Adrenal gland (tissue), 5 donors: ENCODE data around the gene STAB2.

Experiments used
- POLR2A ChIP-seq, 2 donors: fragments of 450-650 bp; IDR thresholded peaks; one replicate each; pipeline ENCODE4 v1.6.1; 2017; ENCODE audit warnings: antibody characterized with exemption in 2 of 2, mild to moderate bottlenecking in 2 of 2, moderate library complexity in 1 of 2
- TF ChIP-seq, protein P1 (sequence below), 6 experiments: fragments of 450-650 bp in 4 of 6; fragments of 200-600 bp in 2 of 6; sonication (generic) in 1 of 6; IDR thresholded peaks; 1 replicate in 5 of 6; 2 replicates in 1 of 6; pipeline versions ENCODE4 v1.5.1 to v1.8.0; 2016 to 2021; ENCODE audit warnings: antibody characterized with exemption in 6 of 6, mild to moderate bottlenecking in 2 of 6, moderate library complexity in 1 of 6
- donor health status: DM: no; HTN: no; CAD: no.

DNA sequence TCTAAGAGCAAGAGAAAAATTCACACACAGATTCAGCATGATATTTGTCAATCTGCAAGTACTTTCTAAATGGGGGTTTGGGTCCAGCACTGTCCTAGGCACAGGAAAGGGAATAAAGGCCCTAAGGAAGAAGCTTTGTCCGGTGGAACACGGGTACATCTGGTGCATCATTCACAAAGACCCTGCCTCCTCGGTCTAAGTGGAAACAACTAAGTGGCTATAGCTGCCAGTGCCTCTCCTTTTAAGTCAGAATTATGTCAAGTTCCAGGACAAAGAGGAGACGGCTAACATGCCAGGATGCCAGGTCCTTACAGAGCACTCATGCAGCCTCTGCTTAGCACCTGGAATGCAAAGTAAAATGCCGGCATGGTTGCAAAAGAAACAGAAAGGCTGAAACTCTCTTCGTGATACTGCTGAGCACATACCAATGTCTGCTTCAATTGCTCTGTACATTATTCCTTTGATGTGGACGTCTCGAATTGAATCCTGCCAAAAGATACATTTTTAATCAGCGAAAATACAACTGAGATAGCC, 206.5 kb downstream of the STAB2 start:
- TF ChIP-seq, protein P1, sequence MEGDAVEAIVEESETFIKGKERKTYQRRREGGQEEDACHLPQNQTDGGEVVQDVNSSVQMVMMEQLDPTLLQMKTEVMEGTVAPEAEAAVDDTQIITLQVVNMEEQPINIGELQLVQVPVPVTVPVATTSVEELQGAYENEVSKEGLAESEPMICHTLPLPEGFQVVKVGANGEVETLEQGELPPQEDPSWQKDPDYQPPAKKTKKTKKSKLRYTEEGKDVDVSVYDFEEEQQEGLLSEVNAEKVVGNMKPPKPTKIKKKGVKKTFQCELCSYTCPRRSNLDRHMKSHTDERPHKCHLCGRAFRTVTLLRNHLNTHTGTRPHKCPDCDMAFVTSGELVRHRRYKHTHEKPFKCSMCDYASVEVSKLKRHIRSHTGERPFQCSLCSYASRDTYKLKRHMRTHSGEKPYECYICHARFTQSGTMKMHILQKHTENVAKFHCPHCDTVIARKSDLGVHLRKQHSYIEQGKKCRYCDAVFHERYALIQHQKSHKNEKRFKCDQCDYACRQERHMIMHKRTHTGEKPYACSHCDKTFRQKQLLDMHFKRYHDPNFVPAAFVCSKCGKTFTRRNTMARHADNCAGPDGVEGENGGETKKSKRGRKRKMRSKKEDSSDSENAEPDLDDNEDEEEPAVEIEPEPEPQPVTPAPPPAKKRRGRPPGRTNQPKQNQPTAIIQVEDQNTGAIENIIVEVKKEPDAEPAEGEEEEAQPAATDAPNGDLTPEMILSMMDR (IDR thresholded peaks at IDR 0.05): no peak
- TF ChIP-seq POLR2A (IDR thresholded peaks at IDR 0.05): no peak
